Spleen (tissue), 11 donors: ENCODE data around the gene TNN. TPM values are rescaled to one million over a fixed set of nuclear protein-coding genes. Genes with fewer than 3 reads are reported as not detected.

Experiments used
- DNase-seq: peaks from one replicate; pipeline ENCODE4 v3.0.0-alpha.2; 2020
- H3K27ac ChIP-seq, 8 donors: fragments of 200-600 bp; sonication (generic) in 7 of 8; 1 replicate in 4 of 8; 2 replicates in 4 of 8; pipeline versions ENCODE4 v1.5.0 to v1.8.0; 2016 to 2021; ENCODE audit warnings: inconsistent platforms in 4 of 8, mild to moderate bottlenecking in 4 of 8, moderate library complexity in 1 of 8
- H3K27me3 ChIP-seq, 7 donors: fragments of 200-600 bp; sonication (generic) in 6 of 7; replicated peaks in 1 of 7; 1 replicate in 4 of 7; 2 replicates in 3 of 7; pipeline versions ENCODE4 v1.5.0 to v1.8.0; 2016 to 2021; ENCODE audit warnings: inconsistent platforms in 3 of 7, mild to moderate bottlenecking in 1 of 7
- H3K36me3 ChIP-seq, 6 donors: fragments of 200-600 bp; sonication (generic) in 5 of 6; 1 replicate in 4 of 6; 2 replicates in 2 of 6; pipeline versions ENCODE4 v1.5.0 to v1.8.0; 2016 to 2021; ENCODE audit warnings: inconsistent platforms in 2 of 6
- H3K4me1 ChIP-seq, 6 donors: fragments of 200-600 bp; sonication (generic) in 5 of 6; 1 replicate in 3 of 6; 2 replicates in 3 of 6; pipeline versions ENCODE4 v1.5.0 to v1.8.0; 2016 to 2021; ENCODE audit warnings: inconsistent platforms in 3 of 6
- H3K4me3 ChIP-seq, 8 donors: fragments of 200-600 bp; sonication (generic) in 7 of 8; 1 replicate in 4 of 8; 2 replicates in 4 of 8; pipeline versions ENCODE4 v1.5.0 to v1.8.0; 2016 to 2021; ENCODE audit warnings: inconsistent platforms in 4 of 8, mild to moderate bottlenecking in 4 of 8, moderate library complexity in 2 of 8
- H3K9me3 ChIP-seq, 8 donors: fragments of 200-600 bp; sonication (generic) in 7 of 8; 1 replicate in 4 of 8; 2 replicates in 4 of 8; pipeline versions ENCODE4 v1.5.0 to v1.8.0; 2016 to 2021; ENCODE audit warnings: inconsistent platforms in 4 of 8
- POLR2A ChIP-seq, 3 donors: fragments of 450-650 bp; IDR thresholded peaks; one replicate each; pipeline ENCODE4 v1.5.1; 2017; ENCODE audit warnings: antibody characterized with exemption in 3 of 3, mild to moderate bottlenecking in 1 of 3
- POLR2AphosphoS5 ChIP-seq, 3 donors: sonication (generic); formaldehyde crosslinking; IDR thresholded peaks; one replicate each; pipeline ENCODE4 v1.5.1; 2017; ENCODE audit warnings: antibody characterized with exemption in 3 of 3
- WGBS, 5 donors: extraction: QIAGEN DNeasy Blood & Tissue Kit in 3 of 5; methylation state at CpG; one replicate each; pipeline versions ENCODE4 v1.1.5 to v1.1.7; 2013 to 2018; 5-methylcytosine and 5-hydroxymethylcytosine counted together
- intact Hi-C: fragments of 100-400 bp; cut with DNase I; formaldehyde crosslinking; loops from one replicate; pipeline ENCODE4 v1.15.0; 2023; ENCODE audit warnings: low total_unique reads
- polyA plus RNA-seq, 3 donors: library from polyadenylated mRNA; stranded (reverse); fragments of 200-250 nt; gene quantifications; one replicate each; pipeline ENCODE4 v1.2.1, GENCODE V29; 2013
- total RNA-seq, 7 donors: library from RNA; depleted of rRNA in 3 of 7; stranded (reverse); fragments of >200 nt in 3 of 7; fragmentation: NEBNext Ultra II Directional in 4 of 7; extraction: Animal tissue kit (Norgen Biotek cat#: 25700) in 4 of 7; gene quantifications; one replicate each; pipeline versions ENCODE4 v1.1.0 to v1.2.1, GENCODE V29; 2016 to 2021
- TF ChIP-seq, protein P1 (sequence below), 11 experiments: fragments of 200-600 bp in 7 of 11; fragments of 450-650 bp in 4 of 11; sonication (generic) in 4 of 11; IDR thresholded peaks in 8 of 11; conservative IDR thresholded peaks in 3 of 11; 1 replicate in 7 of 11; 2 replicates in 4 of 11; pipeline versions ENCODE4 v1.4.0 to v1.8.0; 2016 to 2021; ENCODE audit warnings: antibody characterized with exemption in 11 of 11, inconsistent platforms in 4 of 11, mild to moderate bottlenecking in 1 of 11
- donor health status: healthy with polysubstance abuse.
- donor health status: DM: no; HTN: no; CAD: no; lungs with moderate emphysema.
- donor health status: DM: no; HTN: no; CAD: no.
- donor health status: Bipolar disorder and iron deficiency.
- donor health status: healthy.
- donor health status: DM: no; HTN: no; CAD: no.
- donor health status: DM: yes; HTN: yes; CAD: no.

The TNN gene
- total and polyA plus RNA-seq, 10 donors, result 0.03 to 1.3 (median 0.37) TPM

DNA sequence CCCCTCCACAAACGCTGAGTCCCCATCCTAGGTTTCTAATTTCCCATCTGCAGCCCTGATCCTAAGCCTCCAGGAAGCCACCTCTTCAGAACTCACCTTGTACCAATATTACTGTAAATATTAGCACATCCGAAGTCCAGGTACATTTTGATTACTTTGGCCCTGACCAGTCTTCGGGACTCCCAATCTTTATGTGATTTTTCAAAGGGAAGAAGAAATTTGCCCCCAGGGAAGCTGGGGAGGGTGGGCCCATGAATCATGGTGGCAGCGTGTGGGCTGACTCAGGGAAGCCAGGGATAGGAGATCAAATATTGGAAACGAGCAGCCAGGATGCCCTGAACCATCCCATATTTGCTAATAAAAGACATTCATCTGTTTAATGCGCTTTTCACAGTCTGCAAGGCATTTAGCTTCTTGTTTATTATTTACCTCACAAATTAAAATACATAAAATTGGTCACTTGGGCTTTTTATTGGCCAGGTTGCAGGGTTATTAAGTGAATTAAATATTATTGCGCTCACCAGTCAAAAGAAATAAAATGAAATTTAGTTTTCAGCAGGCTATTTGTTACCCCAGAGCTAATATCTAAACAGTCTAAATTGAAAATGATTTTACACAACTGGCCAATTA, 78.4 kb downstream of the TNN start:
- no peaks in the 10 kb centered on the region for H3K9me3 ChIP-seq
- DNase-seq, result no peak
- TF ChIP-seq POLR2AphosphoS5 (IDR thresholded peaks at IDR 0.05), result no peak
- intact Hi-C loops, result no loop called here
- no peak overlapping the region for H3K4me3 ChIP-seq
- H3K27ac ChIP-seq, result no peak overlapping the region
- H3K4me1 ChIP-seq, result peaks cover 0 to 17% (median 4%) of the 10 kb centered on the region in 6 donors
- WGBS, 5 donors, result 64 to 75% (median 69%) methylated on average over 6 to 7 of the region's 7 CpGs
- H3K36me3 ChIP-seq, result no peaks in the 10 kb centered on the region
- peaks cover 0 to 10% (median 0%) of the 10 kb centered on the region in 7 donors for H3K27me3 ChIP-seq

DNA sequence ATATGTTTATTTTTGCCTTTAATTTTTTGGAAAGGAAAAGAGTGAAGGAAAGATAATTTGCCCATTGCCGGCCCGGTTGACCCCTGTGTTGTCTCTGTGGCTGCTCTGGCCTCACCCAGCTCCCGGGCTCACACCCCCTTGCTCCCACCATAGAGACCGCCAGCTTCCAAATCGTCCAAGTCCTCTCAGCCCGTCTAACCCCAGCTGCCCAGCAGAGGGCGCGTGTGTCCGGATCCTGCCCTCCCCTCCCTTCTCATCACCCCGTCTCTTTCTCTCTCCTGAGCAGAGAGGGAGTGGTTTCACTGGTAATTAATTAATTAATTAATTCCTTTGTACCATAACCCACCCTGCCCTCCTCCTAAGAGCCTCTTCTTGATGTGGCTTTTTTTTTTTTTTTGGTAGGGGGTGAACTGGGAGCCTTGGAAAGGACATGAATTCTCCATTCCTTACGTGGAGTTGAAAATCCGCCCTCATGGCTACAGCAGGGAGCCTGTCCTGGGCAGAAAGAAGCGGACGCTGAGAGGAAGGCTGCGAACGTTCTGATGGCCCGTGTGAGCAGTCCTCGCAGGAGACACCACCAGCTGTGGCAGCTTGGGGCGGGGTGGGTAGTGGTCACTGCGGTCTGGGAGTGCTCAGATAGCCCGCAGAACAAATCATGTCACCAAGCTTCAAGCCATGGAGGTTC, 79.0 kb downstream of the TNN start:
- WGBS, 5 donors, result 34 to 36% (median 36%) methylated on average over 21 of the region's 21 CpGs
- intact Hi-C loops, result no loop called here
- DNase-seq, result peak; percentile 90

DNA sequence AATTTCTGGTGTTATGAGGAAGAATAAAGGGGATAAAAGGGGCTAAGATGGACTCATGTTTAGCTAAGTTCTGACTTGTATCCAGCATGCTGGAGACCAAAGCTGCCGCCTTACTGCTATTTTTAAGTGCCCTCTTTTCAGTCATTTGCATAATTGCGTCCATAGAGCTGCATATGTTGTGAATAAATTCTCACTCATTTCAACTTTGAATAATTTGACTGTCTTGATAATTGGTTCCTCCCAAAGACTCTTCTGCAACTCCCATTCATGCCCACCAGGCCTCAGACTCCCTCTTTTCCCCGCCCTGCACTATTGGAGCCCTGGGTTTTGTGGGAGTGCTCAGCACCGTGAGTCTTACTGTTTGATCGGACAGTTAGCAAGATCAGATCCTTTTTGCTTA, 79.9 kb downstream of the TNN start:
- 88 to 93% (median 91%) methylated on average over 5 of the region's 5 CpGs for WGBS, 5 donors
- TF ChIP-seq, protein P1, sequence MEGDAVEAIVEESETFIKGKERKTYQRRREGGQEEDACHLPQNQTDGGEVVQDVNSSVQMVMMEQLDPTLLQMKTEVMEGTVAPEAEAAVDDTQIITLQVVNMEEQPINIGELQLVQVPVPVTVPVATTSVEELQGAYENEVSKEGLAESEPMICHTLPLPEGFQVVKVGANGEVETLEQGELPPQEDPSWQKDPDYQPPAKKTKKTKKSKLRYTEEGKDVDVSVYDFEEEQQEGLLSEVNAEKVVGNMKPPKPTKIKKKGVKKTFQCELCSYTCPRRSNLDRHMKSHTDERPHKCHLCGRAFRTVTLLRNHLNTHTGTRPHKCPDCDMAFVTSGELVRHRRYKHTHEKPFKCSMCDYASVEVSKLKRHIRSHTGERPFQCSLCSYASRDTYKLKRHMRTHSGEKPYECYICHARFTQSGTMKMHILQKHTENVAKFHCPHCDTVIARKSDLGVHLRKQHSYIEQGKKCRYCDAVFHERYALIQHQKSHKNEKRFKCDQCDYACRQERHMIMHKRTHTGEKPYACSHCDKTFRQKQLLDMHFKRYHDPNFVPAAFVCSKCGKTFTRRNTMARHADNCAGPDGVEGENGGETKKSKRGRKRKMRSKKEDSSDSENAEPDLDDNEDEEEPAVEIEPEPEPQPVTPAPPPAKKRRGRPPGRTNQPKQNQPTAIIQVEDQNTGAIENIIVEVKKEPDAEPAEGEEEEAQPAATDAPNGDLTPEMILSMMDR (IDR thresholded peaks at IDR 0.05 in 8 of 11, conservative IDR thresholded peaks at IDR 0.05 in 3 of 11), result no peak
- TF ChIP-seq POLR2AphosphoS5 (IDR thresholded peaks at IDR 0.05), result no peak
- TF ChIP-seq POLR2A (IDR thresholded peaks at IDR 0.05), result no peak
- Histone ChIP-seq H3K27ac (no peak overlapping the region), H3K4me3 (no peak overlapping the region), H3K36me3 (no peaks in the 10 kb centered on the region), H3K4me1 (peaks cover 0 to 18% (median 9%) of the 10 kb centered on the region in 6 donors), H3K9me3 (no peaks in the 10 kb centered on the region), H3K27me3 (peaks cover 0 to 25% (median 0%) of the 10 kb centered on the region in 7 donors)
- DNase-seq, result no peak
- intact Hi-C loops, result no loop called here

More for the DNA sequence above, 79.0 kb downstream of the TNN start:
- H3K36me3 ChIP-seq, result no peaks in the 10 kb centered on the region
- peaks cover 0 to 16% (median 0%) of the 10 kb centered on the region in 7 donors for H3K27me3 ChIP-seq
- H3K4me1 ChIP-seq, result peaks cover 0 to 16% (median 4%) of the 10 kb centered on the region in 6 donors
- no peak for TF ChIP-seq POLR2A (IDR thresholded peaks at IDR 0.05)
- TF ChIP-seq, protein P1 (IDR thresholded peaks at IDR 0.05 in 8 of 11, conservative IDR thresholded peaks at IDR 0.05 in 3 of 11), result peak; percentile 48 to 83 (median 69)
- H3K4me3 ChIP-seq, result no peak overlapping the region
- H3K27ac ChIP-seq, result no peak overlapping the region
- no peaks in the 10 kb centered on the region for H3K9me3 ChIP-seq

DNA sequence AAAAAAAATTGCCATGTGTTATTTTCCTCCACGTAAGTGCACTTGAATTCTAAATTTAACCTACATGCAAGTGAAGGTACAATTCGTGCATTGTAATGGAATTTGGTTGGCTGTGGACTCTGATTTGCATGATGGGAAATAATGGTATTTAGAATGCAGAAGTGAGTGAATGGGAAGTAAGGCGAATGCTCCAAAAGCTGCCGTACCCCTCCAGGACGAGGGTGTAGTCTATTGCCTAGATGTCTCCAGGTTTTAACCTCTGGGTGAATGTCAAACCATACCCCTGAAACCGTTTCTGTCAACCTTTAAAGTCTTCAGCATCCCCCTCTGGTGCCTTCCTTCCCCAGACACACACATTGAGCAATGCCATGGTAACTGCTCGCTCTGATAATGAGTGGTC, 80.4 kb downstream of the TNN start:
- intact Hi-C loops, result no loop called here
- Histone ChIP-seq H3K27me3 (peaks cover 0 to 26% (median 0%) of the 10 kb centered on the region in 7 donors), H3K4me3 (no peak overlapping the region), H3K9me3 (no peaks in the 10 kb centered on the region), H3K36me3 (no peaks in the 10 kb centered on the region), H3K27ac (no peak overlapping the region), H3K4me1 (peaks cover 0 to 18% (median 9%) of the 10 kb centered on the region in 6 donors)
- TF ChIP-seq, protein P1 (IDR thresholded peaks at IDR 0.05 in 8 of 11, conservative IDR thresholded peaks at IDR 0.05 in 3 of 11), result no peak
- TF ChIP-seq POLR2AphosphoS5 (IDR thresholded peaks at IDR 0.05) (no peak), POLR2A (IDR thresholded peaks at IDR 0.05) (no peak)
- no peak for DNase-seq
- 45 to 67% (median 52%) methylated on average over 7 of the region's 7 CpGs for WGBS, 5 donors
